ENCODE measurements around the gene IGF2BP2.

Gene IGF2BP2

GRCh38 chr3:185837414-185837813 is 12.6 kb upstream of the IGF2BP2 start:
- peak; percentile 80 for DNase-seq (ENCODE audit: low read depth)

GRCh38 chr3:185831990-185832389 is 7.1 kb upstream of the IGF2BP2 start:
- DNase-seq (ENCODE audit: low read depth), result no peak

DNA sequence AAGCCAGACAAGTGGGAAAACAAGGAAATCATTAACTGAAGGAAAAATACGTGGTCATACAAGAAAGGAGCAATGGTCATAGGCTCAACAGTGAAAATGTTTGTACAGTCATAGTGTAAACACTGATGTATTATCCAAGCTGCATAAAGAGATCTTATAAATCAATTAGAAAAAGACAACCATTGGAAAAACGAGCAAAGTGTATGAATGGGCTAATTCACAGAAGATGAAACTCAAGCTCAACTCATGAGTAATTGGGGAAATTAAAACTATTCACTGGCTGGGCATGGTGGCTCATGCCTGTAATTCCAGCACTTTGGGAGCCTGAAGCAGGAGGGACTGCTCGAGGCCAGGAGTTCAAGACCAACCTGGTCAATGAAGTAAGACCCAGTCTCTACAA is 6.4 kb upstream of the IGF2BP2 start:
- DNase-seq (ENCODE audit: low read depth), result no peak

DNA sequence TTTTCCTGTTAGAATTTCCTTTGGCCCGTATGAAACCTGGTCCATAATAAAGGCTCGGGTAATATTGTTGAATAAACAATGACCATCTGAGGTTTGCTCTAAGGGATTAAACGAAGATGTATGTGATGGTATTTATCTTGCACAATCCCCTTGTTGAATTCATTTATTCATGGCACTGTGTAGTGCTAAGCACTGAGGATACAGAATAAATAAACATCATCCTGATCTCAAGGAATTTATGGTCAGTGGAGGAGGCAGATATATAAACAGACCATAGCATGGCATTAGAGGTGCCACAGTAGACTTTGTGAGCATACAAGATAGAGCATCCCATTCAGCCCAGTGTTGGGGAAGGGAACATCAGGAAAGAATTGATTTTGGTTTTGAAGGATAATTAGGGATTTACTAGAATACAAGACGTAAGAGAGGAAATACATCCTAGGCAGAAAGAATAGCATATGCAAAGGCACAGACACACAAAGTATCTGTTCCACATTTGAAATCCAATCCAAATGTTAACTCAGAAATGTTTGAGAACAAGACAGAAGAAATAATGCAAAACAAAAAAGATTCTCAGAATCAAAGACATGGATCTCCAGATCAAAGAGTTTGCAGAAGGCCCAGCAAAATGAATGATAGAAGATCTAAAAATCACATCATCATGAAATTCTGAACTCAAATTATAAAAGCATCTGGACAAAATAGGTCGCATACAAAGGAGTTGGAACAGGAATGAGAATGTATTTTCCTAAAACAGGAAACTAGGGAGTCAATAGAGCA is 5.4 kb upstream of the IGF2BP2 start:
- no peak for DNase-seq (ENCODE audit: low read depth)

- no peak for DNase-seq (ENCODE audit: low read depth)
Measured at GRCh38 chr3:185828755-185829154, 3.9 kb upstream of the IGF2BP2 start.

DNA sequence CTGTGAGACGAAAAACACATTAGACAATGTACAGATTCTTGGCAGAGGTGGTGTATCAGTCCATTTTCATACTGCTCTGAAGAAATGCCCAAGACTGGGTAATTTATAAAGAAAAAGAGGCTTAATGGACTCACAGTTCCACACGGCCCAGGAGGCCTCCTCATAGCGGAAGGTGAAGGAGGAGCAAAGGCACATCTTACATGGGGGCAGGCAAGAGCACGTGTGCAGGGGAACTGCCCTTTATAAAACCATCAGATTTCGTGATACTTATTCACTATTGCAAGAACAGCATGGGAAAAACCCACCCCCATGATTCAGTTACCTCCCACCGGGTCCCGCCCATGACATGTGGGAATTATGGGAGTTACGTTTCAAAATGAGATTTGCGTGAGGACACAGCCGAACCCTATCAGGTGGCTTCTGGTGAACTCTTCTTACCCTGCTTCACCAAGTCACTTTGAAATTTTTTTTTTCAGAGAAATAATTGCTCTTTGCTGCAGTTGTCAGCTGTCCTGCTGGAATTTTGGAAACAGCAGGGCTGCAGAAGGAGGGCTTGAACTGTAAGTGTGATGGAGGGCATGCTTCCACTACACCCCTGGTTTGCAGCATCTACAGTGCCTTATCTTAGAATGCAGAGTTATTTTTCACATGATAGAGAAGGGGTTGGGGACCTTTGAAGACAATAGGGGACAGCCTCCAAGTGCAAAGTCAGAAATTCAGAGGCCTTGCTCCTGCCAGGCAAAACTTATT is 2.9 kb upstream of the IGF2BP2 start:
- DNase-seq (ENCODE audit: low read depth), result no peak

GRCh38 chr3:185825639-185826481 is 1.0 kb upstream of the IGF2BP2 start:
- DNase-seq (ENCODE audit: low read depth), result peak; percentile 51

GRCh38 chr3:185824051-185825005 is 514 bp downstream of the IGF2BP2 start:
- DNase-seq (ENCODE audit: low read depth), result peak; percentile 18

DNA sequence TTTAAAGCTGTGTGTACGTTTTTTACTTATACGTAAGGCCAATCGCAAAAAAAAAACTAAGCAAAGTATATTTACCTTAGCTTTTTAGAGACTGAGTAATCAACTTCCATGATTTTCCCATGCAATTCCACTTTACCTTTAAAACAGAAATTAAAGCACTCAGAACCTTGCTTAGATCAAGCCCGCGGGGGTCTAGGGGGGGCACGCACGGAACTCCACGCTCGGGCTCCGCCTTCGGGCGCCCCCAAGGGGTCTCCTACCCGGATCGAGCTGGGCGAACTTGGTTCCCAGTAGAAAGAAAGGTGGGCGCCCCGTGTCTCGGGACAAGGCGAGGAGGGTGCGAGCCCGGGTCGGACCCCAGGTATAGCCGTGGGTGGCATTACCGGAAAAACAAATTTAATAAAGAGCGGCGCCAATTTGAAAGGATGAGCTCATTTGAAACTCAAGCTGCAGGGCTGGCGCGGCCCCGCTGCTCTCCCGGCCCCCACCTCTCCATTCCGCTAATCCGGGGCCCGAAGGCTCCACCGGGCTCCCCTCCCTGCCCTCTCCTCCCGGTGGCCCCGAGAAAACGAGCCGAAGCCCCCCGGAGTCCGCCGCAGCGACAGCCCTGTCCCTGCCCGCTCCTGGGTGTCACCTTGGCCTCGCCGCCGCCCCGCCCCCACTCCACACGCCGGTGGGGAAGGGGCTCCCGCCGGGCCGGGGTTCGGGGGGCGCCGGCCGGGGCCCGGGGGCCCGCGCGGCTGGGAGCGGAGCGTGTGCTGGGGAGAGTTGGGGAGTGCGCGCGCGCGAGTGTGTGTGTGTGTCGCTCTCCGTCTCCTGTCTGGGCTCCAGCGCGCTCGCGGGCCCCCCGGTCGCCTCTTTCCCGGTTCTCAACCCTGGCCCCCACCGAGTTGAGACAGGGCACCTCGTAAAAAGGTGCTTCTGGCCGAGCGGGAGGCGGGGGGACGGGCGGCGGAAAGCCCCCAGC is 1.5 kb downstream of the IGF2BP2 start:
- DNase-seq (ENCODE audit: low read depth), result peak; percentile 45

DNA sequence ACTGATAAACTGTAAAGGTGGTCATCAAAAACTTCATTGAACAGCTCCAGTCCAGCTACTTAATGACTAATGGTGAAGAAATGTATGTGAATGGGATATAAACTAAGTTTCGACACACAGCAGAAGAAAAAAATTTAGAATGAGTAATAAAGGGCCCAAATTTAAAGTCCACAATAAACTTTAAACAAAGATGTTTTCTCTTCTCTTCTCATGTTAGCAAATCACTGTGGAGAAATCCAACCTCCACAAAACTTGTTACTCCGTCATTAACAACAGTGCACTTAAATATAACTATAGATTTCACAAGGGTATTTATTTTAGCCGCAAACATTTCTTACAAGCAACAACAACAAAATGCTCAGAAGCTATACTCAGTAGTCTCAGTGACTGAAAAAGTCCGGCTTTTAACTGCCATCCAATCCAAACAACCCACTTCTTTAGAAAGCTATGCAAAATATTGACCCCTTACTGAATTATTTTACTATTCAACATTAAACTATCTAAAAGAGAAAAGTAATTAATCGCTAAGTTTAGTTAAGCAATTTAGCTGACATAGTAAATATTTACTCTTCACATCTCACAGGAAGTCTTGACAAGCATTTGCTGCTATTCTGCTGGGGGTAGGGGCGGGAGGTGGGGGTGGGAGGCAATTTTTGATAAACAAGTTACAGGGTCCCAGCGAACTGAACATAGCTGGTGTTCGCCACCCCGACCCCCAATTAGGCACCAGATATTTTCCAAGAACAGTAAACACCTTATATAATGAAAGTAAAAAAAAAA is 2.4 kb downstream of the IGF2BP2 start:
- DNase-seq (ENCODE audit: low read depth), result peak; percentile 74

GRCh38 chr3:185820973-185821758 is 3.7 kb downstream of the IGF2BP2 start:
- DNase-seq (ENCODE audit: low read depth), result peak; percentile 91

DNA sequence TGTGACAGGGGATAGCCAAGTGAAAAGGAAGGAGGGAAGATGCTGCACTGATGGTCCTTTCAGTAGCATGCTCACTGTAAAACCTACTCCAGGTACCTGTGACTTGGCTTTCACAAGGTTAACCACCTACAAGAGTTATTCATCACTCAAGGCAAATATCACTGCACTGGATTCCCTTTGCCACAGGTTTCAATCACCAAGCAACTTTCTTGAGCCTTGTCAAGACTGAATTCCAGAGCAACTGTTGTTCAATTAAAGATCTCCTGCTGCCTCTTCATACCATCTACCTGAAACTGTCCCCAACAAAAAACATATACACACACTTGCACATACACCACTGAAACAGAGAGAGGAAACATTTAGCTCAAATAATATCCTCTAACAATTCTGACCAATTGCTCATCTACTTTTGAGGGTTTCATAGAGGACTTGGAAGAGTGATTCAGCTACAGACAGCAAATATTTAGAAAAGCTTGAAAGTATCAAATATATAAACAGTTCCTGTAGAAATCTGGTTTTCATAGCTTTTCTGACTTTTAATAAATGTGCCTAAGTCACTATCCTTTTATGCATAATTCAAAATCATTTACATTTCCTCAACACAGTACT is 6.5 kb downstream of the IGF2BP2 start:
- DNase-seq (ENCODE audit: low read depth), result no peak

- DNase-seq (ENCODE audit: low read depth), result peak; percentile 86
Measured at GRCh38 chr3:185815391-185816282, 9.2 kb downstream of the IGF2BP2 start.

GRCh38 chr3:185813691-185814215 is 11.1 kb downstream of the IGF2BP2 start:
- peak; percentile 88 for DNase-seq (ENCODE audit: low read depth)

- peak; percentile 68 for DNase-seq (ENCODE audit: low read depth)
Measured at GRCh38 chr3:185813205-185813604, 11.6 kb downstream of the IGF2BP2 start.

- peak; percentile 65 for DNase-seq (ENCODE audit: low read depth)
Measured at GRCh38 chr3:185807445-185808068, 17.3 kb downstream of the IGF2BP2 start.

DNA sequence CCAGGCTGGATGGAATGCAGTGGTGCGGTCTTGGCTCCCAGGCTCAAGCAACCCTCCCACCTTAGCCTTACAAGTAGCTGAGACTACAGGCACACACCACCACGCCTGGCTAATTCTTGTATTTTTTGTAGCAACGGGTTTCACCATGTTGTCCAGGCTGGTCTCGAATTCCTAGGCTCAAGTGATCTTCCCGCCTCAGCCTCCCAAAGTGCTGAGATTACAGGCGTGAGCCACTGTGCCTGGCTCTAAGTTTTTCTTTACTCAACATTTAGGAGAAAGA is 26.1 kb downstream of the IGF2BP2 start:
- DNase-seq (ENCODE audit: low read depth), result peak; percentile 77

Data from amniotic epithelial cell (primary cell).